Left forelimb (tissue), 1 donor: Measurements from ENCODE around the gene ZBTB7C.

Experiments used
- DNase-seq: peaks from one replicate; pipeline ENCODE4 v3.0.0-alpha.2; 2018; ENCODE audit warnings: low spot score

ZBTB7C gene

DNA sequence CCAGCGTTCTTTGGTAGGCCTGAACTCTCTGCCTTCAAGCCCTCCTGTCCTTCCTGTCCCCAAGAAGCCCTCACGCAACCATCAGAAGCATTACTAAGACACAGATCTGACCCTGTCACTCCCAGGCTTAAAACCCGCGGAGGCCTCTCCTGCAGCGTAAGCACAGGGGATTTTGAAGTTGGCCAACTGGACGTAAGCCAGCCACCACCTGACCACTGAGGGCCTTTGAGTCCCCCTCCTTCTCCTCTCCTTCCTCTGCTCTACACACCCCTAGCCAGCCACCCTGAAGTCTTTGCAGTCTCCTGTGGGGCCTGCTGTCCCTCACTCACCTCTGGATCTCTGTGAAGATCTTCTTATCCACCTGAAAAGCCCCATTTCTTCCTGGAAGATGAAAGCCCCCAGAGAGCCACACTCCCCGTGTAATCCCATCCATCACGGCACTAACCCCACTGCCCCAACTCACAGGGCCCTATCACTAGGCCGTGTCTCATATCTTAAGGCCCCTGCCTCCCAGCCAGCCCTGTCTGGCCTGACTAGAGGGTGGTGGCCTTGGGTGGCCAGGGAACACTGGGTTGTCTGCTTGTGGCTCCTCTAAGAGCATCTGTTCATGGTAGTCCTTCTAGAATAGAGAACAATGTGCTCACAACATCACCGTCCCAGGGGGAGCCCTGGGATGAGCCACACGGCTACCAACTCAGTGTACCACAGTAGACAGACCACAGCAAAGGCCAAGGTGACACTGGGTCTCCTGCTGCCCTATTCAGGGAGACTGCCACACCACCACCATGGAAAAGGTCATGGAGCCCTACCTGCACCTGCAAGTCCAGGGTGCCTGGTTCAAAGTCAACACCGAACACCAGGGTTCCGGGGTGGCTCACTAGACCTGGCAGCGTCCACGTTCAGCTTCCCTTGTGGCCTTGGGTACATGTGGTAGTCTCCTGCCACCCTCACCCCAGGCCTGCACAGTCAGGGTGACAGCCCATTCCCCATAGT, 191.6 kb downstream of the ZBTB7C start:
- DNase-seq = no peak

GRCh38 chr18:48216639-48217257, 192.4 kb downstream of the ZBTB7C start:
- no peak for DNase-seq

GRCh38 chr18:48215876-48216638, 193.1 kb downstream of the ZBTB7C start:
- DNase-seq = no peak

- DNase-seq = no peak
Measured at GRCh38 chr18:48213791-48214190, 195.4 kb downstream of the ZBTB7C start.

DNA sequence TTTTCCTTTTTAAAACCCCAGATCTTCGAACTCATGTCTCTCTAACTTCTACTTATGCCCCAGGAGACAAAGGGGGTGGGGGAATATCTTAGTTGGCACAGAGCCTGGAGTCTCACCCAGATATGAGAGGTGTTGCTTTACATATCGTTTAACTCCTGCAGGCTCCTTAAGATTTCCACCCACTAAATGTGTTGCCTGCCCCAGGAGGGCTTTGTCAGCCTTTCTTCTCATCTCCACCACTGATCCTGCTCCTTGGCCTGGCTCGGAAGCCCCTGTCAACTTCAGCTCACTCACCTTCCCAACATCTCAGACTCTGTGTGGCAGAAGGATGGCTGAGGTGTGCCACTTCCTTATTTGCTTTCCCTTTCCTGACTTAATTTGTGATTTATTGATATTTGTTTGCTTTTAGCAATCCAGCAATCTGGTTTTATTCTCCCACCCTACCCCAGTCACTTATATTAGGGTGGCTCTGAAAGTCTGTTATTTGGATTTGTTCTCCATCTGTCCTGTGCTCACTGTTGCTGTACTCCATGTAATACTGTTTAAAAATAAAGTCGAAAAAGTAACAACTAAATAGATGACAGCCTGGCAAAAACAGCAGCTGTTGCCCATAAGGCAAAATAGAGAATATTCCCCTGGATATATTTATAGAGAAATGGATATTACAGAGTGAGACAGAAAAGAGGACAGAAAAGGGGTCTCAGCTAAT, 200.6 kb downstream of the ZBTB7C start:
- no peak for DNase-seq

DNA sequence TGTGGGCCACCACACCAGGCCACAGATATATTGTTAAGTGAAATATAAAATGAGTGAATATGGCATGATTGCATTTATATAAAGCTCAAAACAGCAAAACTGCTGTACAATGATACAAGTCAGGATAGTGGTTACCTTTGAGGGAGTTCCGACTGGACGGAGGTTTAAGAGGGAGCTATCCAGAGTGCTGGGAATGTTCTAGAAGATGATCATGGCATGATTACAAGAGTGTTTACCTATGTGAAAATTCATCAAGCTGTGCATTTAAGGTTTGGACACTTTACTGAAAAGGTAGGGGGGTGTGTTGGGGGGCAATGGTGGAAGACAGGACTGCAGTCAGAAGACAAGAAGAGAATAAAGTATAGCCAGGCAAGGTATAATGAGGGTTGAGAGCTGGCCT, 201.4 kb downstream of the ZBTB7C start:
- no peak for DNase-seq

DNA sequence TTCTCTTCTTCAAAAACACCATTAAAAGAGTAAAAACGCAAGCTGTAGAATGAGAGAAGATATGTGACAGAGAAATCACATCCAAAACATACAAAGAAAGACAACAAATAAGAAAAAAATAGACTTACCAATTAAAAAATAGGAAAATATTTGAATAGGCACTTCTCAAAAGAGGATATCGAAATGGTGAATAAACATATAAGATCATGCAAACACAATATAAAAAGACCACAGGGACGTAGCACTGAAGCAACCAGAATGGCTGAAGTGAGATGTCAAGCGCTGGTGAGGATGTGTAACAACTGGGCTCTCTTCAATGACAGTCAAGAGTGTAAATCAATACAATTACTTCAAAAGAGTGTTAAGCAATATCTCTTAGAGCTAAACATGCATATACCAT, 202.3 kb downstream of the ZBTB7C start:
- DNase-seq = no peak

- DNase-seq = no peak
Measured at GRCh38 chr18:48203961-48204666, 205.1 kb downstream of the ZBTB7C start.

GRCh38 chr18:48203288-48203945, 205.8 kb downstream of the ZBTB7C start:
- DNase-seq = no peak

DNA sequence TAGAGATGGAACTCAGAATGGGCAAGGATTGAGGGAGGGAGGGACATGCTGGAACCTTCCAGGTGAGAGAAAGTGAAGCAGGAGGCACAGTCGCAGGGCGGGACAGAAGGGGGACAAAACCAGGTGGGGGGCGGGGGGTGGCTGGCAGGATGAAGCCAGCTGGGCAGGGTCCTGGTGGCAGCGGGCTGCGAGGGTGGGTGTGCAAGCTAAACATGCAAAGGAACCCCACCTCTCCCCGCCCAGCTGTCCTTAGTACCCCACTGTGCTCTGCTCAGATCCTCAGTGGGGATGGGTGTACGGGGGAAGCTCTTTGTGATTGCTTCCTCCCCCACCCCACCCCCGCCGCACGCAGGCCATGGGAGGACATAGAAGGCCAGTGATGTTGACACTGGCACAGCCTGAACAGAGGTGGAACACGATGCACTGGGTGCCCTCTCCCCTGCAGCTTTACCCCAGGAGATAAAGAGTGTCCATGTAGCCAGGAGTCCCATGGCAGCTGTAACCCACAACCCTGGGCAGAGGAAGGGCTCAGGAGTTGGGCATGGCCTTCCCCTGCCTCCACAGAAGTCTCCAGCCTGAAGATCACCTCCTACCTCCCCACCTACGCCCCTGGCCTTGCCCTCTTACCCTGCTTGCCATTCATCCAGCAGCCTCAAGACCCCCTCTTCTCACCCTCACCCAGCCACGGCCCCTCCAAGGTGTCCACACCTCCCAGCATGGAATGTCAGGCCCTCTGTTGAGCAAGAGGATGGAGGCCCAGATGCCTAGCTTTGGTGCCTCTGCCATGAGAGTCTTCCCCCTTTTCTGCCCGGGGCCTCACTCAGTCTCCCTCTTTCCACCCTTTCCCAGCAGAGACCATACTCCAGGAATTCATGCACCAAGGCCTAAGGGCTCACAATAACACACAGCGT, 206.6 kb downstream of the ZBTB7C start:
- DNase-seq = no peak

GRCh38 chr18:48202006-48202348, 207.2 kb downstream of the ZBTB7C start:
- DNase-seq = no peak

DNA sequence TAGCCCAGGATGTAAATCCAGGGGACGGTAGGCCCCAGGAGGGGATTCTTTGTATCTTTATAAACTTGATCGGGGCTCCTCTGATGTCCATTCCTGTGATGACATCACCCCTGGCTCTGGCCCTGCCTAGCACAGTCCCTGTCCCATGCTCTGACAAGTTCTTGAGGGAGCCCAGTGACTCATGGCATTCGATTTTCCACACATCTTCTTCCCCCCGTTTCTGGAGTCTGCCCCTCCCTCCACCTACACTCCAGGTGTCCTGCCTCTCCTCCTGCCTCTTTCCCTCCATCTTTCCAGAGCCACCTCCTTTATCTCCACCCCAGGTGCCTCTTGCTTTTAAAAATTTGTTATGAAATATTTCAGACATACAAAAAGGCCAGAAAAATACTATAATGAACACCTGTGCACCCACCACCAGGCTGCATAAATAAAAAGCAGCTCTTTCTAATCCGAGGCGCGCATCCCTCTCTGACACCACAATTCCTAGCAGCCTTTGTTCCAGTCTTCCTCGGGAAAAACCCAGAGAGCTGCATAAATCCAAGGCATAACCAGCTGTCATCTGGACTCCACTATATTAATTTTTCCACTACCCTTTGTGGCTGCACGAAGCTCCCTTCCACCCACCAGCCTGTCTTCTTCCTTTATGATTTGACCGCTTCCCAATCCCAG, 207.7 kb downstream of the ZBTB7C start:
- DNase-seq = no peak

DNA sequence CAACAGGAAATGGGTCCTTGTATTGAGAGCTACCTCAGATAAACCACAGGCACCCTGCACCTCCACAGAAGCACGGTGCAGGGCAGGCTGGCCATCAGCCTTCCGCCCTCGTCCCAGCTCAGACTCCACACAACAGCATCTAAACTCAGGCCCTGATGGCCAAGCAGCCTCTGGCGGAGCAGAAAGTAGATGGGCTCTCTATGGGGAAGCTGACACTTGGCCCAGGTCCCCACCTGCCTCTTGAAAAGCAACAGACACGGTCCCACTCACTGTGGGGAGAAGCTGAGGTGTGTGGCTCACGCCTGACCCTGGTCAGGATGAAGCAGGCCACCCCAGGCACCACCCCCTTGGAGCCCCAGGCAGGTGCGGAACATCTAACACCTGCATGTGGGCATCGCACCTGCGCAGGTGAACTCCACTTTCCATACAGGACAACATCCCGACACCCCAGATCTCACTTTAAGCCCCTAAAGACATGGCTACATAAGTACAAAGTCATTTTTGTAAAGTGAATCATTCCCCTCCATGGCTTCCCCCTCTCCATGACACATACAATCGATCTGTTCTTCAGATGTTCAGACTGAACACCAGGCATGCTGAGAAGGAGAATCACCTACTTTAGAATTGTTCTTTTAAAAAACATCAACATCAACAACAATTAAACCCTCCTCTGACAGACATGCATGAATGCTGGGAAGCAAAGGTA, 208.4 kb downstream of the ZBTB7C start:
- no peak for DNase-seq

GRCh38 chr18:48199399-48199798, 209.8 kb downstream of the ZBTB7C start:
- DNase-seq = no peak

- DNase-seq = no peak
Measured at GRCh38 chr18:48197819-48198218, 211.4 kb downstream of the ZBTB7C start.

- no peak for DNase-seq
Measured at GRCh38 chr18:48195787-48196186, 213.4 kb downstream of the ZBTB7C start.

GRCh38 chr18:48194591-48195181, 214.5 kb downstream of the ZBTB7C start:
- no peak for DNase-seq
